GM23338 (cell line): ENCODE data around the gene TMEM242. TPM values are rescaled to one million over a fixed set of nuclear protein-coding genes. Genes with fewer than 3 reads are reported as not detected.

Experiments used
- ATAC-seq: fragments of 200-7000 bp; cut with Tn5 transposase; 3 replicates; pipeline ENCODE4 v1.9.1; 2020
- DNase-seq: peaks from one replicate; pipeline ENCODE4 v3.0.0-alpha.2; 2015; ENCODE audit warnings: low spot score
- H2AFZ ChIP-seq: fragments of 200-600 bp; sonication (generic); 2 replicates; pipeline ENCODE4 v1.8.0; 2016; ENCODE audit warnings: antibody characterized with exemption, mild to moderate bottlenecking, moderate library complexity
- H3F3A ChIP-seq: fragments of 200-600 bp; sonication (generic); replicated peaks from 2 replicates; pipeline ENCODE4 v1.8.0; 2017; ENCODE audit warnings: antibody characterized with exemption, mixed run types, low read depth
- H3K27ac ChIP-seq: fragments of 200-600 bp; sonication (generic); 2 replicates; pipeline ENCODE4 v1.6.1; 2016; ENCODE audit warnings: low read depth
- H3K27me3 ChIP-seq: fragments of 200-600 bp; sonication (generic); 2 replicates; pipeline ENCODE4 v1.8.0; 2016; ENCODE audit warnings: mild to moderate bottlenecking, mixed run types, moderate library complexity; ENCODE audit not compliant: insufficient read depth
- H3K36me3 ChIP-seq: fragments of 200-600 bp; sonication (generic); 2 replicates; pipeline ENCODE4 v1.8.0; 2016; ENCODE audit warnings: mild to moderate bottlenecking; ENCODE audit not compliant: insufficient read depth
- H3K4me1 ChIP-seq: fragments of 200-600 bp; sonication (generic); 2 replicates; pipeline ENCODE4 v1.8.0; 2016; ENCODE audit warnings: mild to moderate bottlenecking, moderate library complexity; ENCODE audit not compliant: insufficient read depth
- H3K4me2 ChIP-seq: fragments of 200-600 bp; sonication (generic); 2 replicates; pipeline ENCODE4 v1.7.1; 2017; ENCODE audit warnings: mixed run types
- H3K4me3 ChIP-seq: fragments of 200-600 bp; sonication (generic); 2 replicates; pipeline ENCODE4 v1.6.1; 2016; ENCODE audit warnings: mixed run types
- H3K79me2 ChIP-seq: fragments of 200-600 bp; sonication (generic); replicated peaks from 2 replicates; pipeline ENCODE4 v1.8.0; 2017; ENCODE audit warnings: mild to moderate bottlenecking; ENCODE audit not compliant: insufficient read depth
- H3K9me2 ChIP-seq: fragments of 200-600 bp; sonication (generic); 2 replicates; pipeline ENCODE4 v1.8.0; 2017; ENCODE audit not compliant: insufficient read depth
- H4K20me1 ChIP-seq: fragments of 200-600 bp; sonication (generic); replicated peaks from 2 replicates; pipeline ENCODE4 v1.8.0; 2017; ENCODE audit warnings: mild to moderate bottlenecking; ENCODE audit not compliant: insufficient read depth
- H3K27ac Mint-ChIP-seq: 2 replicates; pipeline ENCODE4 v1.8.0; 2020; ENCODE audit warnings: inconsistent platforms, mild to moderate bottlenecking, moderate library complexity, mixed read lengths
- H3K27me3 Mint-ChIP-seq: 3 replicates; pipeline ENCODE4 v1.8.0; 2022; ENCODE audit warnings: low read depth, mild to moderate bottlenecking, moderate library complexity, mixed read lengths, inconsistent platforms; ENCODE audit not compliant: insufficient read depth, poor library complexity
- H3K36me3 Mint-ChIP-seq: 3 replicates; pipeline ENCODE4 v1.8.0; 2021; ENCODE audit warnings: low read depth, mild to moderate bottlenecking, inconsistent platforms, moderate library complexity, mixed read lengths
- H3K4me1 Mint-ChIP-seq: 3 replicates; pipeline ENCODE4 v1.8.0; 2020; ENCODE audit warnings: mild to moderate bottlenecking, inconsistent platforms, mixed read lengths
- H3K4me3 Mint-ChIP-seq: 3 replicates; pipeline ENCODE4 v1.8.0; 2021; ENCODE audit warnings: moderate library complexity, mild to moderate bottlenecking, inconsistent platforms, mixed read lengths
- H3K9me3 Mint-ChIP-seq: 3 replicates; pipeline ENCODE4 v1.8.0; 2020; ENCODE audit warnings: moderate library complexity, mild to moderate bottlenecking, inconsistent platforms, mixed read lengths
- CREB1 ChIP-seq: fragments of 250-450 bp; sonication (Bioruptor Pico); IDR thresholded peaks from 2 replicates; pipeline ENCODE4 v1.5.0; 2020; ENCODE audit warnings: low read depth, mild to moderate bottlenecking, moderate library complexity
- CTCF ChIP-seq, 2 experiments: fragments of 200-600 bp in 1 of 2; sonication (generic) in 1 of 2; conservative IDR thresholded peaks; 2 replicates each; pipeline versions ENCODE4 v1.5.1 to v1.6.1; 2016 to 2017; ENCODE audit warnings: antibody characterized with exemption in 2 of 2, low read depth in 2 of 2, mild to moderate bottlenecking in 2 of 2, moderate library complexity in 1 of 2
- ETS1 ChIP-seq: IDR thresholded peaks from 2 replicates; pipeline ENCODE4 v1.6.1; 2016; ENCODE audit warnings: antibody characterized with exemption
- EZH2 ChIP-seq: fragments of 200-600 bp; sonication (generic); IDR thresholded peaks from one replicate; pipeline ENCODE4 v1.8.0; 2017; ENCODE audit warnings: antibody characterized with exemption, mild to moderate bottlenecking, low read depth; ENCODE audit not compliant: unreplicated experiment
- EZH2phosphoT487 ChIP-seq: fragments of 200-600 bp; sonication (generic); IDR thresholded peaks from one replicate; pipeline ENCODE4 v1.8.1; 2018; ENCODE audit warnings: antibody characterized with exemption; ENCODE audit not compliant: unreplicated experiment
- JUNB ChIP-seq: IDR thresholded peaks from one replicate; pipeline ENCODE4 v1.6.1; 2016; ENCODE audit warnings: antibody characterized with exemption; ENCODE audit not compliant: unreplicated experiment
- NANOG ChIP-seq: IDR thresholded peaks from 2 replicates; pipeline ENCODE4 v1.6.1; 2016; ENCODE audit warnings: antibody characterized with exemption, borderline replicate concordance
- POLR2AphosphoS5 ChIP-seq: IDR thresholded peaks from 2 replicates; pipeline ENCODE4 v1.6.1; 2016; ENCODE audit warnings: antibody characterized with exemption, low read depth
- REST ChIP-seq: IDR thresholded peaks from one replicate; pipeline ENCODE4 v1.6.1; 2018; ENCODE audit warnings: antibody characterized with exemption; ENCODE audit not compliant: unreplicated experiment
- STAT1 ChIP-seq: IDR thresholded peaks from one replicate; pipeline ENCODE4 v1.6.1; 2016; ENCODE audit warnings: antibody characterized with exemption; ENCODE audit not compliant: unreplicated experiment
- ZNF114 ChIP-seq: fragments of 250-450 bp; sonication (Bioruptor Pico); IDR thresholded peaks from 2 replicates; pipeline ENCODE4 v1.5.0; 2020; ENCODE audit warnings: mild to moderate bottlenecking, moderate library complexity
- ZNF331 ChIP-seq: fragments of 250-450 bp; sonication (Bioruptor Pico); IDR thresholded peaks from 2 replicates; pipeline ENCODE4 v1.5.0; 2020; ENCODE audit warnings: low read depth, mild to moderate bottlenecking, moderate library complexity
- ZNF462 ChIP-seq: fragments of 250-450 bp; sonication (Bioruptor Pico); IDR thresholded peaks from 2 replicates; pipeline ENCODE4 v1.5.0; 2020; ENCODE audit warnings: mild to moderate bottlenecking, moderate library complexity
- polyA plus RNA-seq: library from polyadenylated mRNA; unstranded; fragments of >200 nt; fragmentation: Nextera tagmentation; extraction: Ambion mirVana; gene quantifications from 2 replicates; pipeline ENCODE4 v1.2.1, GENCODE V29; 2016
- total RNA-seq: library from RNA; depleted of rRNA; stranded (reverse); fragments of >200 nt; shearing (Covaris generic); gene quantifications from 2 replicates; pipeline ENCODE4 v1.2.3, GENCODE V29; 2014

The TMEM242 gene
- total and polyA plus RNA-seq, 2 experiments from 2014 or later, result 3.7 to 9.7 TPM

- no peak for TF ChIP-seq ZNF462 (CRISPR knock-in tag)
- TF ChIP-seq POLR2AphosphoS5, result no peak
- TF ChIP-seq ETS1, result no peak
- no peak for TF ChIP-seq CTCF (conservative IDR thresholded peaks at IDR 0.05; ENCODE audit: low read depth in 2 of 2)
- TF ChIP-seq CREB1 (CRISPR knock-in tag), result no peak
- no peak for TF ChIP-seq REST
- no peak for TF ChIP-seq EZH2phosphoT487
- no peak for TF ChIP-seq JUNB
- no peak for TF ChIP-seq STAT1
- TF ChIP-seq ZNF331 (CRISPR knock-in tag), result no peak
- TF ChIP-seq ZNF114 (CRISPR knock-in tag), result no peak
- TF ChIP-seq EZH2, result no peak
- no peak for TF ChIP-seq NANOG
- H3K36me3 Mint-ChIP-seq, result no peaks in the 10 kb centered on the region
- ATAC-seq, result no peak
Measured at GRCh38 chr6:157253699-157254098, 69.6 kb downstream of the TMEM242 start.

More at GRCh38 chr6:157253699-157254098, 69.6 kb downstream of the TMEM242 start:
- Histone ChIP-seq H2AFZ (no peak overlapping the region), H3K9me2 (no peaks in the 10 kb centered on the region), H3K4me1 (no peaks in the 10 kb centered on the region), H3K36me3 (no peaks in the 10 kb centered on the region), H4K20me1 (no peaks in the 10 kb centered on the region), H3K79me2 (no peaks in the 10 kb centered on the region), H3K27me3 (no peaks in the 10 kb centered on the region), H3F3A (no peaks in the 10 kb centered on the region), H3K27ac (no peak overlapping the region), H3K4me2 (no peak overlapping the region), H3K4me3 (no peak overlapping the region)
- Mint-ChIP-seq H3K27ac (no peak overlapping the region), H3K4me1 (no peaks in the 10 kb centered on the region; the same call in 2 of the 3 replicates), H3K9me3 (no peaks in the 10 kb centered on the region), H3K27me3 (peaks cover 6% of the 10 kb centered on the region), H3K4me3 (no peak overlapping the region)
- no peak for DNase-seq
